ENCODE results near the gene UBE2D2. TPM values are rescaled to one million over a fixed set of nuclear protein-coding genes. Genes with fewer than 3 reads are reported as not detected.
"Not testable (repeated sequence)": the region's sequence is repeated elsewhere in the genome, so short reads cannot be mapped to it uniquely, and the experiment has no call there.

The UBE2D2 gene
- 118 TPM for total RNA-seq
- long read RNA-seq, transcript UBE2D2-202 (7 exons, 2,702 nt): major isoform, 129 of 147 reads
- long read RNA-seq, partial matches to known transcripts: 7 of 147 reads
- long read RNA-seq, other reads (novel, unspliced or antisense): 11 of 147 reads

GRCh38 chr5:139560752-139561654 is at the start of gene UBE2D2:
TSS of gene UBE2D2 (plus strand) at chr5:139561339. CDS start at chr5:139561792, 453 bp downstream.
- intact Hi-C loops (cut with micrococcal nuclease): no loop called here
- peak; percentile 99 for DNase-seq
- ATAC-seq: peak; percentile 98

GRCh38 chr5:139512786-139513390 is 48.3 kb upstream of the UBE2D2 start:
- ATAC-seq (no peak), DNase-seq (no peak)
- intact Hi-C loops (cut with micrococcal nuclease): loop anchor here (2.0 to 5.0 kb wide), 2 partner anchors 76 to 90 kb away; partner anchors contain the start of gene DNAJC18

- DNase-seq (peak; percentile 87), ATAC-seq (peak; percentile 82)
- intact Hi-C loops (cut with micrococcal nuclease): loop anchor here (2.0 to 5.0 kb wide), 2 partner anchors 76 to 91 kb away; partner anchors contain the start of gene DNAJC18
Observed at GRCh38 chr5:139513434-139513833, 47.7 kb upstream of the UBE2D2 start.

GRCh38 chr5:139513852-139514485 is 47.2 kb upstream of the UBE2D2 start:
- ATAC-seq: peak; percentile 1
- intact Hi-C loops (cut with micrococcal nuclease): loop anchor here (2.0 to 5.0 kb wide), 2 partner anchors 77 to 91 kb away; partner anchors contain the start of gene DNAJC18
- DNase-seq: no peak

GRCh38 chr5:139514486-139514856 is 46.7 kb upstream of the UBE2D2 start:
- DNase-seq (no peak), ATAC-seq (no peak)
- intact Hi-C loops (cut with micrococcal nuclease): loop anchor here (5.0 kb wide), 1 partner anchor 77 kb away; the partner anchor contains the start of gene DNAJC18

- ATAC-seq (peak; percentile 91), DNase-seq (peak; percentile 97)
- intact Hi-C loops (cut with micrococcal nuclease): no loop called here
Observed at GRCh38 chr5:139517683-139518564, 43.2 kb upstream of the UBE2D2 start.

- intact Hi-C loops (cut with micrococcal nuclease): no loop called here
- ATAC-seq: no peak
- DNase-seq: no peak
Observed at GRCh38 chr5:139523635-139524445, 37.3 kb upstream of the UBE2D2 start.

- intact Hi-C loops (cut with micrococcal nuclease): no loop called here
- ATAC-seq: no peak
Observed at GRCh38 chr5:139524446-139524845, 36.7 kb upstream of the UBE2D2 start.

GRCh38 chr5:139524940-139525585 is 36.1 kb upstream of the UBE2D2 start:
- DNase-seq: no peak
- intact Hi-C loops (cut with micrococcal nuclease): no loop called here
- ATAC-seq: no peak

More at GRCh38 chr5:139524446-139524845, 36.7 kb upstream of the UBE2D2 start:
- DNase-seq: no peak

- ATAC-seq; DNase-seq; intact Hi-C loops (cut with micrococcal nuclease): not testable (repeated sequence)
Observed at GRCh38 chr5:139525586-139526308, 35.4 kb upstream of the UBE2D2 start.

- intact Hi-C loops (cut with micrococcal nuclease); ATAC-seq; DNase-seq: not testable (repeated sequence)
Observed at GRCh38 chr5:139526309-139527089, 34.6 kb upstream of the UBE2D2 start.

- ATAC-seq; intact Hi-C loops (cut with micrococcal nuclease); DNase-seq: not testable (repeated sequence)
Observed at GRCh38 chr5:139527090-139527470, 34.1 kb upstream of the UBE2D2 start.

GRCh38 chr5:139527896-139528467 is 33.2 kb upstream of the UBE2D2 start:
- ATAC-seq; intact Hi-C loops (cut with micrococcal nuclease); DNase-seq: not testable (repeated sequence)

- intact Hi-C loops (cut with micrococcal nuclease); DNase-seq; ATAC-seq: not testable (repeated sequence)
Observed at GRCh38 chr5:139528695-139529094, 32.4 kb upstream of the UBE2D2 start.

- DNase-seq; ATAC-seq; intact Hi-C loops (cut with micrococcal nuclease): not testable (repeated sequence)
Observed at GRCh38 chr5:139530079-139530478, 31.1 kb upstream of the UBE2D2 start.
